ENCODE data around the gene APRT. TPM values are rescaled to one million over a fixed set of nuclear protein-coding genes. Genes with fewer than 3 reads are reported as not detected.

Gene APRT
- total and polyA plus RNA-seq, 2 donors: 28.8 to 167 TPM

- Histone ChIP-seq H3K4me3 (ENCODE audit: low read depth, low read length) (no peak overlapping the region), H3K4me1 (ENCODE audit: insufficient read depth) (no peaks in the 10 kb centered on the region), H3K36me3 (ENCODE audit: insufficient read depth) (peaks cover 4% of the 10 kb centered on the region), H3K27ac (ENCODE audit: low read depth) (no peak overlapping the region)
- WGBS: 90% methylated on average over 20 of the region's 20 CpGs
- DNase-seq (ENCODE audit: extremely low spot score): no peak
These were observed 26.1 kb upstream of the APRT start for GRCh38 chr16:88837806-88838205.

GRCh38 chr16:88836791-88837190 is 25.1 kb upstream of the APRT start:
- no peak overlapping the region for H3K4me3 ChIP-seq (ENCODE audit: low read depth, low read length)
- DNase-seq (ENCODE audit: extremely low spot score): no peak
- no peaks in the 10 kb centered on the region for H3K4me1 ChIP-seq (ENCODE audit: insufficient read depth)
- peaks cover 4% of the 10 kb centered on the region for H3K36me3 ChIP-seq (ENCODE audit: insufficient read depth)
- no peak overlapping the region for H3K27ac ChIP-seq (ENCODE audit: low read depth)
- WGBS: 94% methylated on average over 17 of the region's 17 CpGs

- WGBS: 93% methylated on average over 33 of the region's 33 CpGs
- H3K4me3 ChIP-seq (ENCODE audit: low read depth, low read length): no peak overlapping the region
- no peaks in the 10 kb centered on the region for H3K4me1 ChIP-seq (ENCODE audit: insufficient read depth)
- H3K27ac ChIP-seq (ENCODE audit: low read depth): no peak overlapping the region
- peaks cover 4% of the 10 kb centered on the region for H3K36me3 ChIP-seq (ENCODE audit: insufficient read depth)
- DNase-seq (ENCODE audit: extremely low spot score): no peak
These were observed 24.1 kb upstream of the APRT start for GRCh38 chr16:88835818-88836217.

GRCh38 chr16:88835383-88835782 is 23.7 kb upstream of the APRT start:
- H3K36me3 ChIP-seq (ENCODE audit: insufficient read depth): peaks cover 4% of the 10 kb centered on the region
- no peaks in the 10 kb centered on the region for H3K4me1 ChIP-seq (ENCODE audit: insufficient read depth)
- DNase-seq (ENCODE audit: extremely low spot score): no peak
- no peak overlapping the region for H3K27ac ChIP-seq (ENCODE audit: low read depth)
- WGBS: 66% methylated on average over 11 of the region's 11 CpGs
- no peak overlapping the region for H3K4me3 ChIP-seq (ENCODE audit: low read depth, low read length)

- no peak overlapping the region for H3K4me3 ChIP-seq (ENCODE audit: low read depth, low read length)
- peaks cover 4% of the 10 kb centered on the region for H3K36me3 ChIP-seq (ENCODE audit: insufficient read depth)
- whole genome bisulfite sequencing: 94% methylated on average over 13 of the region's 13 CpGs
- DNase-seq (ENCODE audit: extremely low spot score): no peak
- H3K4me1 ChIP-seq (ENCODE audit: insufficient read depth): no peaks in the 10 kb centered on the region
- H3K27ac ChIP-seq (ENCODE audit: low read depth): no peak overlapping the region
These were observed 22.9 kb upstream of the APRT start for GRCh38 chr16:88834670-88835069.

GRCh38 chr16:88833086-88833485 is 21.4 kb upstream of the APRT start:
- Histone ChIP-seq H3K36me3 (ENCODE audit: insufficient read depth) (peaks cover 2% of the 10 kb centered on the region), H3K4me1 (ENCODE audit: insufficient read depth) (no peaks in the 10 kb centered on the region), H3K4me3 (ENCODE audit: low read depth, low read length) (no peak overlapping the region), H3K27ac (ENCODE audit: low read depth) (no peak overlapping the region)
- DNase-seq (ENCODE audit: extremely low spot score): no peak
- WGBS: 95% methylated on average over 13 of the region's 13 CpGs

GRCh38 chr16:88831838-88832237 is 20.1 kb upstream of the APRT start:
- WGBS: 74% methylated on average over 13 of the region's 13 CpGs
- Histone ChIP-seq H3K36me3 (ENCODE audit: insufficient read depth) (peaks cover 4% of the 10 kb centered on the region), H3K27ac (ENCODE audit: low read depth) (no peak overlapping the region), H3K4me3 (ENCODE audit: low read depth, low read length) (no peak overlapping the region), H3K4me1 (ENCODE audit: insufficient read depth) (no peaks in the 10 kb centered on the region)
- DNase-seq (ENCODE audit: extremely low spot score): no peak

- H3K4me1 ChIP-seq (ENCODE audit: insufficient read depth): no peaks in the 10 kb centered on the region
- WGBS: 92% methylated on average over 14 of the region's 14 CpGs
- no peak overlapping the region for H3K27ac ChIP-seq (ENCODE audit: low read depth)
- H3K36me3 ChIP-seq (ENCODE audit: insufficient read depth): peaks cover 4% of the 10 kb centered on the region
- no peak overlapping the region for H3K4me3 ChIP-seq (ENCODE audit: low read depth, low read length)
- DNase-seq (ENCODE audit: extremely low spot score): no peak
These were observed 19.1 kb upstream of the APRT start for GRCh38 chr16:88830783-88831182.

- DNase-seq (ENCODE audit: extremely low spot score): peak; percentile 46
- H3K4me3 ChIP-seq (ENCODE audit: low read depth, low read length): no peak overlapping the region
- H3K27ac ChIP-seq (ENCODE audit: low read depth): no peak overlapping the region
- no peaks in the 10 kb centered on the region for H3K4me1 ChIP-seq (ENCODE audit: insufficient read depth)
- WGBS: 50% methylated on average over 11 of the region's 11 CpGs
- peaks cover 4% of the 10 kb centered on the region for H3K36me3 ChIP-seq (ENCODE audit: insufficient read depth)
These were observed 18.5 kb upstream of the APRT start for GRCh38 chr16:88830258-88830657.

GRCh38 chr16:88828711-88829110 is 17.0 kb upstream of the APRT start:
- no peaks in the 10 kb centered on the region for H3K4me1 ChIP-seq (ENCODE audit: insufficient read depth)
- no peak for DNase-seq (ENCODE audit: extremely low spot score)
- no peak overlapping the region for H3K27ac ChIP-seq (ENCODE audit: low read depth)
- no peak overlapping the region for H3K4me3 ChIP-seq (ENCODE audit: low read depth, low read length)
- WGBS: 93% methylated on average over 24 of the region's 24 CpGs
- H3K36me3 ChIP-seq (ENCODE audit: insufficient read depth): peaks cover 4% of the 10 kb centered on the region

- 93% methylated on average over 21 of the region's 21 CpGs for whole genome bisulfite sequencing
- Histone ChIP-seq H3K4me3 (ENCODE audit: low read depth, low read length) (no peak overlapping the region), H3K36me3 (ENCODE audit: insufficient read depth) (peaks cover 4% of the 10 kb centered on the region)
These were observed 16.0 kb upstream of the APRT start for GRCh38 chr16:88827727-88828126.

GRCh38 chr16:88826070-88826840 is 14.5 kb upstream of the APRT start:
- H3K36me3 ChIP-seq (ENCODE audit: insufficient read depth): peaks cover 4% of the 10 kb centered on the region
- H3K4me1 ChIP-seq (ENCODE audit: insufficient read depth): no peaks in the 10 kb centered on the region
- DNase-seq (ENCODE audit: extremely low spot score): no peak
- 92% methylated on average over 26 of the region's 26 CpGs for WGBS
- no peak overlapping the region for H3K4me3 ChIP-seq (ENCODE audit: low read depth, low read length)
- no peak overlapping the region for H3K27ac ChIP-seq (ENCODE audit: low read depth)

More at GRCh38 chr16:88827727-88828126, 16.0 kb upstream of the APRT start:
- no peak for DNase-seq (ENCODE audit: extremely low spot score)
- no peak overlapping the region for H3K27ac ChIP-seq (ENCODE audit: low read depth)
- no peaks in the 10 kb centered on the region for H3K4me1 ChIP-seq (ENCODE audit: insufficient read depth)

GRCh38 chr16:88825146-88825545 is 13.4 kb upstream of the APRT start:
- Histone ChIP-seq H3K36me3 (ENCODE audit: insufficient read depth) (peaks cover 4% of the 10 kb centered on the region), H3K27ac (ENCODE audit: low read depth) (no peak overlapping the region)
- 87% methylated on average over 12 of the region's 12 CpGs for WGBS

GRCh38 chr16:88824256-88825077 is 12.7 kb upstream of the APRT start:
- WGBS: 86% methylated on average over 33 of the region's 33 CpGs
- peaks cover 4% of the 10 kb centered on the region for H3K36me3 ChIP-seq (ENCODE audit: insufficient read depth)

More at GRCh38 chr16:88825146-88825545, 13.4 kb upstream of the APRT start:
- H3K4me3 ChIP-seq (ENCODE audit: low read depth, low read length): no peak overlapping the region
- DNase-seq (ENCODE audit: extremely low spot score): no peak
- no peaks in the 10 kb centered on the region for H3K4me1 ChIP-seq (ENCODE audit: insufficient read depth)

More at GRCh38 chr16:88824256-88825077, 12.7 kb upstream of the APRT start:
- no peak for DNase-seq (ENCODE audit: extremely low spot score)
- Histone ChIP-seq H3K27ac (ENCODE audit: low read depth) (no peak overlapping the region), H3K4me1 (ENCODE audit: insufficient read depth) (no peaks in the 10 kb centered on the region), H3K4me3 (ENCODE audit: low read depth, low read length) (no peak overlapping the region)
